Measurements from ENCODE around the gene CCNL2. TPM values are rescaled to one million over a fixed set of nuclear protein-coding genes. Genes with fewer than 3 reads are reported as not detected.

The CCNL2 gene
- total and polyA plus RNA-seq, 2 of the 13 experiments (the other 11 are each of a cell fraction or from before 2014, with no cell fraction given), result 105 to 340 TPM

GRCh38 chr1:1399872-1400575 is 889 bp upstream of the CCNL2 start (continued):
- TF ChIP-seq SP2 (CRISPR knock-in tag; IDR thresholded peaks at IDR 0.05), result no peak
- TF ChIP-seq ATAD3A (CRISPR knock-in tag; IDR thresholded peaks at IDR 0.05), result no peak
- no peak for TF ChIP-seq ZEB1 (IDR thresholded peaks at IDR 0.05; ENCODE audit: insufficient replicate concordance, low read depth)
- TF ChIP-seq EZH2 (conservative IDR thresholded peaks at IDR 0.05; ENCODE audit: low read depth, low read length), result no peak
- no peak for TF ChIP-seq SMARCC2 (IDR thresholded peaks at IDR 0.05)
- no peak for TF ChIP-seq ZBTB4 (CRISPR knock-in tag; IDR thresholded peaks at IDR 0.05; ENCODE audit: borderline replicate concordance)
- no peak for TF ChIP-seq MAF1 (CRISPR knock-in tag; IDR thresholded peaks at IDR 0.05; ENCODE audit: borderline replicate concordance)
- no peak for TF ChIP-seq NFKBIZ (CRISPR knock-in tag; IDR thresholded peaks at IDR 0.05)
- TF ChIP-seq MIER3 (CRISPR knock-in tag; IDR thresholded peaks at IDR 0.05; ENCODE audit: borderline replicate concordance), result no peak
- TF ChIP-seq ZNF724P (CRISPR knock-in tag; IDR thresholded peaks at IDR 0.05; ENCODE audit: borderline replicate concordance), result peak; percentile 3; the same call in 1 of the 2 replicates
- no peak for TF ChIP-seq CSRNP1 (CRISPR knock-in tag; IDR thresholded peaks at IDR 0.05)
- 0 out of 2 replicates have a peak, but pooled peaks have one; percentile 32 for TF ChIP-seq ZNF563 (CRISPR knock-in tag; IDR thresholded peaks at IDR 0.05)
- TF ChIP-seq FOXO1 (CRISPR knock-in tag; IDR thresholded peaks at IDR 0.05), result no peak
- TF ChIP-seq ZBTB49 (CRISPR knock-in tag; IDR thresholded peaks at IDR 0.05; ENCODE audit: borderline replicate concordance), result no peak
- no peak; the same call in 1 of the 2 replicates for TF ChIP-seq ZNF296 (CRISPR knock-in tag; conservative IDR thresholded peaks at IDR 0.05)
- no peak for TF ChIP-seq HHEX (CRISPR knock-in tag; IDR thresholded peaks at IDR 0.05)
- TF ChIP-seq MZF1 (CRISPR knock-in tag; IDR thresholded peaks at IDR 0.05; ENCODE audit: borderline replicate concordance), result no peak
- TF ChIP-seq MAFG (CRISPR knock-in tag; IDR thresholded peaks at IDR 0.05), result no peak
- no peak for TF ChIP-seq MEF2D (CRISPR knock-in tag; IDR thresholded peaks at IDR 0.05)
